Body of pancreas (tissue), 4 donors: ENCODE data around the gene AKAP6.

Experiments used
- CTCF ChIP-seq, 7 experiments: fragments of 450-650 bp in 4 of 7; fragments of 200-600 bp in 3 of 7; sonication (generic) in 3 of 7; IDR thresholded peaks; one replicate each; pipeline ENCODE4 v1.5.1; 2016 to 2019; ENCODE audit warnings: antibody characterized with exemption in 7 of 7
- POLR2A ChIP-seq, 3 donors: fragments of 450-650 bp; IDR thresholded peaks; one replicate each; pipeline ENCODE4 v1.6.1; 2016; ENCODE audit warnings: antibody characterized with exemption in 3 of 3, mild to moderate bottlenecking in 2 of 3

- TF ChIP-seq CTCF (IDR thresholded peaks at IDR 0.05) (no peak), POLR2A (IDR thresholded peaks at IDR 0.05) (no peak)
These were observed 17.6 kb upstream of the AKAP6 start for GRCh38 chr14:32311294-32312009.
